DOHH2 (cell line): Measurements from ENCODE around the gene SCYL1.

Experiments used
- CTCF ChIP-seq: fragments of 200-600 bp; sonication (generic); IDR thresholded peaks from one replicate; pipeline ENCODE4 v1.5.1; 2014; ENCODE audit warnings: antibody characterized with exemption, mild to moderate bottlenecking, low read depth, low read length; ENCODE audit not compliant: poor library complexity, severe bottlenecking
- EZH2phosphoT487 ChIP-seq: fragments of 200-600 bp; sonication (generic); IDR thresholded peaks from 2 replicates; pipeline ENCODE4 v1.6.1; 2017; ENCODE audit warnings: borderline replicate concordance, mild to moderate bottlenecking, antibody characterized with exemption, low read length, moderate library complexity, mixed read lengths

GRCh38 chr11:65554842-65555430 is 30.1 kb downstream of the SCYL1 start:
- no peak for TF ChIP-seq CTCF
- TF ChIP-seq EZH2phosphoT487, result no peak
